Measurements from ENCODE around the gene BAHCC1.

Gene BAHCC1

DNA sequence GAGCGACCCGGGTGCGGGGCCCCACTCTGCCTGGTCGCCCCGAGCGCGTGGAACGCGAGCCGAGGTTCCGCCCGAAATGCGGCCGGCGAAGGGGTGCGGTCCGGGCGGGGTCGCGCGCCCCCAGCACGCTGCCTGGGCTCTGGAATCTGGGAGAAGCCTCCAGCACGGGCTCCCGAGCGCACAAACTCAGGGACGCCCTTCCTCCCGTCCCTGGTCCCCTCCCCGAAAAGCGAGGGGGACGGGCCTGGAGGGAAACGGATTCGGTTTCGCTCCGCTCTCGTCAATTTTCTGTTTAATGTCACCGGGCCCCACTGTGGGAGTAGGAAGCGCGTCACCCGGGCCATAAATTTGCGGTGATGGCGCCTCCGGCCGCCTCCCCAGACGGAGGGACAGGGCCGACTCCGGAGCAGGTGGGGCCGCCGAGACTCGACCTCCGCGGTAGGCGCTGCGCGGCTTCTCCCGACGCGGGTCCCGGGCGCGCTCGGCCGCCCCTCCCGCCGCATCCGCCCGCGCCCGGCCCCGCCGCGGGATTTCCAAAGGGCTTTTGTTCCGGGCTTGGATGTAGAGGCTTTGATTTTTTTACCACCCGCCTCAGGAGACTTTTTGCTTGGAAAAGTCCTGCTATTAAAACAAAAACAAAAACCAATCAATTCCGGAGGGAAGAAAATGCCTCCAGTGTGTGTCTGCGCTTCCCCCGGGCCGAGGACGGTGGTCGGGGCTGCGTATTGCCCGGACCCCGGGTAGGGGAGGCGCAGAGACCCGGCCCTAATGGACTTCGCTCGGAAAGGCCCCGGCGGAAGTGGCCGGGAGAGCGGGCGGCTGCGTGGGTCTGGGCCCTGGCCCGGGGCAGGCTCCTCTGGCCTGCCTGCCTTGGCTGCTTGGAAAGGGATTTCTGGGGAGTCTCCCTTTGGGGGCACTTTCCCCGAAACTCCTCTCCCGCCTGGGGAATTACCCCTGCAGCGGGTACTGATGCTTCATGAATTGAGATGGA is 7.9 kb upstream of the BAHCC1 start:
- DNase-seq = no peak

- DNase-seq = no peak
Measured at GRCh38 chr17:81388091-81388611, 7.1 kb upstream of the BAHCC1 start.

- no peak for DNase-seq
Measured at GRCh38 chr17:81388612-81389367, 6.5 kb upstream of the BAHCC1 start.

DNA sequence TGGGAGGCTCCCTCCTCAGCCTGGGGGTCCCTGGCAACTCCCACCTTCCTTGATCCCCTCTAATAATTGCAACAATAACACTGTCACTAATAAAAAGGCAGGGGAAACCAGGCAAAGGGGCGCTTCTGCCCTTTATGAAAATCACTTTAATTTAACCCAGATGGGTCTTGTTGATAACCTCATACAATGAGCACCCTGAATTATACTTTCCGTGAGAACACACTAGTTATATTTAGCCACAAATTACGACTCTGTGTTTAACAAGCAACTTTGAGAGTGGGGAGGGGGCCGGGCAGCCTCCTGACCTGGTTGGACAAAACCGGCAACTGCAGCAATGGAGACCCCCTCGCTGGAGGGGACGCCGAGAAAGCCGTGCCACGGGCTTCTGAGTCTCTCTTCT is 5.7 kb upstream of the BAHCC1 start:
- no peak for DNase-seq

- no peak for DNase-seq
Measured at GRCh38 chr17:81390029-81390872, 5.0 kb upstream of the BAHCC1 start.

- no peak for DNase-seq
Measured at GRCh38 chr17:81390873-81391255, 4.4 kb upstream of the BAHCC1 start.

DNA sequence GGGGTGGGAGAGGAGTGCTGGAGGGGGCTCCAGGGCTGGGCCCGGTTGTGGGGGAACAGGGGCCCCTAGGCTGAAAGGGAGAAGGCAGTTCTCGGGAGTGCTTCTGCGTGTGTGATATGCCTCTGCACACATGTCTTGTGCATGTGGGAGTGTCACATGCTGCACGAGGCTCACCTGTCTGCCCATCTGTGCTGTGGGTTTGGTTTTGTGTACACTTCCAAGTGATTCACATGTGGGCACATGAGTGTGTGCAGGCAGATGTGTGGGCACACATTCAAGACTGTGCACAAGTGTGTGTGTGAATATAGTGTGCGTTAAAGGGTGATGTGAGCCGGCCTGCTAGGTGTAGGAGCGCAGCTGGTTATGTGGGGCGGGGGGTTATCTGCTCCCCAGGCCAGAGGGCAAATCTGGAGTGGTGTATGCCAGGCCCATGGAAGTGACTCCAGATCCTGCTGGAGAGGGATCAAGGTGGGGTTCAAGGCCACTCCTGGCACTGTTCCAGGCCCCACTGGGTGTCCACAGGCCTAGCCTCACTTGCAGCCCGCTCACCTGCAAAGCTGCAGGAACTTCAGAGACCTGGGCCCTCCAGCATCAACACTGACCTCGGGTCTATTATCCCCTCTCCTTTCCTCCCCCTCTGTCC is 3.8 kb upstream of the BAHCC1 start:
- DNase-seq = no peak

DNA sequence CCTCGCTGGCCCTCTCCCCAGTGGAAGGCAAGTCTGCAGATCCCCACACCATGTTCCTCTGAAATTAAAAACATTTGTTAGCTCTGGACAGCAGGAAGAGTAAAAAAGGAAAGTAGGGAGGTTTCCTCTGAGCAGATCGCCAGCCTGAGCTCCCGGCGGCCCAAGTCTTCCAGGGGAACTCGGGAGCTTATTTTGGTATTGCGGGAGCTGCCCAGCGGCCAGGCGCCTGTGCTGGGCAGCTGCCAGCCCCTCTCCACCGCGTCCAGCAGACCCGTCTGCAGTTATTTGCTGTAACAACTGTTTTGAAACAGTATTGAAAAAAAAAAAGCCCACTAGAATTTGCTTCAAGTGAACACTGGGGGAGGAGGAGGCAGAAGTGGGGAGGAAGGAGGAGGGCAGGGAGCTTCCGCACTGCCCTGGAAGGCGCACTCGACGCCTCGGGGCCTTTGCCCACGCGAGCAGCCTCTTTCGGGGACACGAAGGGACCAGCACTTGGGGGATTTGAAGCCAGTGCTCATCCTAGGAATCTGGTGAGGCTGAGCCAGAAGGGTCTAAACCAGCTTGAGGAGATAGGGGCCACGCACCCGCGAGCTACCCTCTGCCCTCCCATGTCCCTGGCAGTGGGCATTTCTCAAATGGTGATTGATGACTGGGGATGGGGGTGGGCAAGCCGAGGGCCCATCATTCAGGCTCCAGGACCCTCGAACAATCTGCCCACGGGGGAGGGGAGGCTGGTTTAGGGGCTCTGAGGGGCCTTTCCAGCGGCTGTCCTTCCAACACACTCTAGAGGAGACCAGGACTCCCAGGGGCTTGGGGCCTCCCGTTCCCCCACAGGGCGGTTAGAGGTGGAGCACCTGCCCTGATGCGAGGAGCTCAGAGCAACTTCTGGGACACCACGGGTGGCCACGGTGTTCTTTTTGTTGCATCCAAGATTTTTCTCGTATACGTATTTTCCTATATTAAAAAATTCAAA is 3.0 kb upstream of the BAHCC1 start:
- DNase-seq = no peak

DNA sequence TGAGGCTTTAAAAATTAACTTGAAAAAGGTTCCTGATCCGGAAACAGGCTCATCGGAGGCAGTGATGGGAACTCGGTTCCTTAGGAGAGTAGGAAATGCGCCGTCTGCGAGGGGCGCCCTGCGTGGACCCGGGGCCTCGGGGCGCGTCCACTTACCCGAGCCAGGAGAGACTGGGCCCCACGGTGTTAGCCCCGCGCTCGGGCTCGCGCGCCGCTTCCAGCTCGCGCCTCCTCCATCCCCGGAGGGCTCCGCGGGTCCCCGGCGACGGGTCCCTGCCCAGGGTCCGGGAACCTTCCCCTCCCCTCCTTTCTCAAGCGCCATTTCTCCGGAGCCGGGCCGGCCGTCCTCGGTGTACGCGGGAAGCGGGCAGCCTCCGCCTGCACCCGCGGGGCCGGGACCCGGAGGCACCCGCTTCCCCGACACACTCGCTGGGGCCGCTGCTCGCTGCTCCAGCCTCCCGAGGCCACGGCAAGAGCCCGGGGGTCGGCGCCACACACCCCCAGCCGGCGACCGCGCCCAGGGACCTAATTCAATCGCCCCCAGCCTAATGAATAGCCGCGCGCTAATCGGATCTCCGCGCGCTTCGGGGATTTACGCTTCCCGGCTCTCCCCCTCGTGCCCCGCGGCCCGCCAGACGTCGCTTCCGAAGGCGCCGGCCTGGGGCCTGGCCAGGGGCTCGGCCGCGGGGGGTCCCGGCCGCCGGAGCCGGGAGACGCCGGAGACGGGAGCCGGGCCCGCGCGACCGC is 2.2 kb upstream of the BAHCC1 start:
- DNase-seq = no peak

DNA sequence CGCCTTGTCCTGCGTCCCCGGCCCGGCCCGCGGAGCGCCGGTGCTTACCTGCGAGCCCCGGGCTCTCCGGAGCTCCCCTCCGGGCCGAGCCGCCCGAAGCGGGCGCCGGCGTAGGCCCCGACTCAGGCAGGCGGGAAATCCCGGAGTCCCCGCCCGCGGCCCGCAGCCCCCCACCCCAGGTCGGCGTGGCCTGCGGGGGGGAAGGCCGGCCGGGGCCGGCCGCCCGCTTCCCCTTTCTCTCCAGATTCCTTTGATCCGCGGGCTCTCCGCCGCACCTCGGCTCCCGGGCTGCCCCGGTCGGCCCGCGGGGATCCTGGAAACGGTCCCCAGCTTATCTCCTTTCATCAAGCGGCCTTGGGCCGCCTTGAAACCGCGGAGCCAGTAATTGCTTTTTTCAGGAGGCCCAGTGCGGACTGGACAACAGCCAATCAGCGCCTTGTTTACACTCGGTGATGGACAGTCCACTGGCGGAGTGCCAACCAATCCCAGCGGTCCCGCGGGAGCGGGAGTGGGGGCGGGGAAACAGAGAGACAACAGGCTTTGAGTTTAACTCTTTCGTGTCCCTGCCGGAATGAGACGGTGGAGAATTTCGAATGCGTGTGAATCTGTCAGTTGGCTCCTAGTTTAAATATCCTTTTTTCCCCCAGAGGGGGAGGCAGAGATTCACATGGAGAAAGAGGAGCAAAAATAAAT is 1.4 kb upstream of the BAHCC1 start:
- peak; percentile 99 for DNase-seq

- DNase-seq = no peak
Measured at GRCh38 chr17:81394377-81394920, 808 bp upstream of the BAHCC1 start.

DNA sequence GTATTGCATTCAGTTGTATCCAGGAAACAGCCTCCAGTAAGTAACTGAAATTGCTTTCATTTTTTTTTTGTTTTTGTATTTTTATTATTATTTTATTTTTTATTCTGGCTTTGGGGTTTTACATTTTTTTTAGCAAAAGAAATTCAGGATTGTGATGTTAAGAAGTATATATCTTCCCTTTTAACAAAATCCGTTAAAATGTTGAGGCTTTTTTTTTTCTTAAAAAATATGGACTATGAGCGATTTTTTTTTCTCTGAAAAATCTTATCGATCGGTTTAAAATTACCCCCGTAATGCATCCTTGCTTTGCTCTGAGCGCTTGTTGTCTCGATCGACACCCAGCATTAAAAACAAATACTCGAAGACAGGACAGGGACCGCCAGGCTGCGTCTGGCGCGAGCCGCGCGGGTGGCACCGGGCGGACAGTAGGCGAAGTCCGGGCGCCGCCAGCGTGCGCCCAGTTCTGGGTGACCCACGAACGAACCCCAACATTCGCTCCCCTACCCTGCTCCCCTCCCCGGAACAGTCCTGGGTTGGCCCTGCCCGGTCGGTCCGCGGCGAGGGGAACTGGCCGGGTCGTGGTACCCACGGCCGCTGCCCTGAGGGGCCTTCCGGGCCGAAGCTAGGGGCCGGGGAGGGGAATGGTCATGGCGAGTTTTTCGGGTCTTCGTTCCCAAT is 482 bp downstream of the BAHCC1 start:
- DNase-seq = no peak

DNA sequence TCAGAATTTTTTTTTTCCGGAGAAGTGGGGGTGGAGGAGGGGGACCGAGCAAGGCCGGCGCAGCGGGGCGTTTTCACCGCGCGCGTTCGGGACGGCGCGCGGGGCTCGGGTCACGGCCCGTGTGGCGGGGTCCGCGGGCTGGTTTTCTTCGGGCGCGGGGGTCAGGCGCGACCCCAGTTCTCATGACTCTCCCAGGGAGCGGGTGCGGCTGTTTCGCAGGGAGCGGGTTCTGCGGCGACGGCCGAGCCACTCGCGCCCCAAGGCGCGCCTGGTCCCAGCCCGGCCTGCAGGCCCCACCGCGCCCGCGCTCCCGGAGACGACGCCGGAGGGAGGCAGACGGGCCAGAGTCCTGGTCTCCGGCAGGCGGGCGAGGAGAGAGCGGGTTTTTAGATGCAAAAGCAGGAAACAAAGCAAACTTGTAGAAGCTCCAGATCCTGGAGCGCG is 1.0 kb downstream of the BAHCC1 start:
- DNase-seq = no peak

DNA sequence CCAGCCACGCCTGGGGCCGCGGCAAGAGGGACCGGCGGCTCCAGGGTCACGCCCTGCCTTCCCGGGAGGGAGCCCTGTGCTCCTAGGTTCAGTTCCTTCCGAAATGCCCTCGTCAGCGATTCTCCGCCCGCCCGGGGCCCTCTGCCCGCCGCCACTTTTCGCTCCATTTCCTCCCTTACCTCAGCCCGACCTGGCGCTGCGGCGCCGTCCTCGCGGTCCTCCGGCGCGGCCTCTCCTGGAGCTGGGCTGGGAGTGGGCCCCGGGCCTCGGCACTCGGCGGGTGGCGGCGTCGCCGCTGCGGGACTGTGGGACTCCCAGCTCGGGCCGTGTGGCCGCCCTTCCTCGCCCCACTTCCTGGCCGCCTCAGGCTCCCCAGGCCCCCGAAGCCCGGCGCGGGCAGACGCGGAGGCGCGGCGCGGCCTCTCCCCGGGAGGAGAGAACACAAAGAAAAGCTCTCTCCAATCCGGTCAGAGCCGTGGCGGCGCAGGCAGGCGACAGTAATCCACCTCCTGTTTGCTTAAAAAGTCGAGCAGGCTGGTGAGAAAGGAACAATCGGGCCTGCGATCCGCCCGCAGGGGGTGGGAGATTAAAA is 1.6 kb downstream of the BAHCC1 start:
- peak; percentile 55 for DNase-seq

GRCh38 chr17:81397314-81398175 is 2.3 kb downstream of the BAHCC1 start:
- peak; percentile 35 for DNase-seq

DNA sequence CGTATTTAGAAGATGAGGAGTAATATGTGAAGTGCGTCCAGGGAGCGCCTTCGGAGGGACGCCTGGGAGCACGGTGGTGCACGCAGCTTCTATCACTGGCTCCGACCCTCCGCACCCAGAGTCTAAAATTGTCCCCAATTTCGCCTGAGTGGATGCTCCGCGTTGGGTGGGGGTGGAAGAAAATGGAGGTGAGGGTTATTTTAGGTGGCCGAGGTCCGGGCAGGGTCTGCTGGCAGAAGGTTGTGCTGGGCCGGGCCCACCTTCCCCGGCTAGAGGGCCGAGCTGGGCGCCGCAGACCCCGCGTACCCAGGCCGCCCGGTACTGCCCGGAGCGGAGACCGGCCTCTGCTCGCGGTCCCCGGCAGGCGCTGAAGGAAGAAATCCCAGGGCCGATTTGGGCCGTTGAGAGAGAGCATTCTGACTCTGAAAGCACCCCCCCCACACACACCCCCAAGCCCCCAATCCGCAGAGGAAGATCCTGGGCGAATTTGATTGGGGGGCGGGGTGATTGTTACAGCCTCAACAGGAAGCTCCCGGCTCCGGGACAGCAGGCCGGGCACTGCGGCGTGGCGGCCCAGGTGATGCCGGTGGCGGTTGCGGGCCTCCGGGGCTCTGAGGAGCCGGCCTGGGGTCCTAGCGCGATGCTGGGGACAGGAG is 3.0 kb downstream of the BAHCC1 start:
- DNase-seq = no peak
